HG03103 (cell line): ENCODE measurements around the gene FSTL3.
"Not testable (repeated sequence)": the region's sequence is repeated elsewhere in the genome, so short reads cannot be mapped to it uniquely, and the experiment has no call there.

Experiments used
- ATAC-seq: cut with Tn5 transposase; IDR thresholded peaks from one replicate; pipeline ENCODE4 v1.9.1; 2021; ENCODE audit warnings: low read depth; ENCODE audit not compliant: unreplicated experiment

The FSTL3 gene

DNA sequence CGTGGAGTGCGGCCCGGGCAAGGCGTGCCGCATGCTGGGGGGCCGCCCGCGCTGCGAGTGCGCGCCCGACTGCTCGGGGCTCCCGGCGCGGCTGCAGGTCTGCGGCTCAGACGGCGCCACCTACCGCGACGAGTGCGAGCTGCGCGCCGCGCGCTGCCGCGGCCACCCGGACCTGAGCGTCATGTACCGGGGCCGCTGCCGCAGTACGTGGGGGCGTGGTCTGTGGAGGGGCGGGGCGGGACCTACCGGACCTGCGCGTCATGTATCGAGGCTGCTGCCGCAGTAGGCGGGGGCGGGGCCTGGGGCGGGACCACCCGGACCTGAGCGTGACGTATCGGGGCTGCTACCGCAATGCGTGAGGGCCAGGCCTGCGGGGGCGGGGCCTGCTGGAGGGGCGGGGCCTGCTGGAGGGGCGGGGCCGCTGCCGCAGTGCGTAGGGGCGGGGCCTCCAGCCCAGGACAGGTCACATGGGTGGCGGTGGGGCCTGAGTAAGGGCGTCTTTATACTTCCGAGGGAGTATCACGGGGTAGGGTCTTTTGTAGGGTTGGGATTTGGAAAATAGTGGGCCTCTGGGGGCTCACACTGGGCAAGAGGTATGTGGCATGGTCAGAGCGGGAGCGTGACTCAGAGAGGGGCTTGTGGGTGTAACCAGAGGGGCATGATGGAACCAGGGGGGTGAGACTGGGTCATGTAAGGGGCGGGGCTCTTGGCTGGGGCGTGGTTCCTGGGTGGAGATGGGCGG is 4.3 kb downstream of the FSTL3 start:
- peak; percentile 56 for ATAC-seq

DNA sequence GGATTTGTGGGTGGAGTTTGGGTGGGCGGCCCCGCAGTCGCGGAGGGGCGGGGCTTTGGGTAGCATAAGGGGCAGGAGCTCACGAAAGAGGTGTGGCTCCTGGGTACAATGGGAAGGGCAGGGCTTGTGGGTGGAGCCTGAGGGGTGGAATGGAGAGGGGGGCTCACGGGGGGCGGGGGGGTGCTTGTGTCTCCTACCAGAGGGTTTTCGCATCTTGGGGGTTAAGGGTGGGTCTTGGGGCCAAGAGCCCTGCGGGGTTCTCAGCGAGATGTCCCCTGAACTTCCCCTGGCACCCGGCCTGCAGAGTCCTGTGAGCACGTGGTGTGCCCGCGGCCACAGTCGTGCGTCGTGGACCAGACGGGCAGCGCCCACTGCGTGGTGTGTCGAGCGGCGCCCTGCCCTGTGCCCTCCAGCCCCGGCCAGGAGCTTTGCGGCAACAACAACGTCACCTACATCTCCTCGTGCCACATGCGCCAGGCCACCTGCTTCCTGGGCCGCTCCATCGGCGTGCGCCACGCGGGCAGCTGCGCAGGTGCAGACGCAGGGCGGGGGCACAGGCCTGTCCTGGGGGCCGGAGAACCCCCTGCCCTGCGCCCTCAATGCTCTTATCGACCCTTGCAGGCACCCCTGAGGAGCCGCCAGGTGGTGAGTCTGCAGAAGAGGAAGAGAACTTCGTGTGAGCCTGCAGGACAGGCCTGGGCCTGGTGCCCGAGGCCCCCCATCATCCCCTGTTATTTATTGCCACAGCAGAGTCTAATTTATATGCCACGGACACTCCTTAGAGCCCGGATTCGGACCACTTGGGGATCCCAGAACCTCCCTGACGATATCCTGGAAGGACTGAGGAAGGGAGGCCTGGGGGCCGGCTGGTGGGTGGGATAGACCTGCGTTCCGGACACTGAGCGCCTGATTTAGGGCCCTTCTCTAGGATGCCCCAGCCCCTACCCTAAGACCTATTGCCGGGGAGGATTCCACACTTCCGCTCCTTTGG is 5.1 kb downstream of the FSTL3 start:
- no peak for ATAC-seq

- ATAC-seq, result no peak
Measured at GRCh38 chr19:682678-683320, 6.6 kb downstream of the FSTL3 start.

DNA sequence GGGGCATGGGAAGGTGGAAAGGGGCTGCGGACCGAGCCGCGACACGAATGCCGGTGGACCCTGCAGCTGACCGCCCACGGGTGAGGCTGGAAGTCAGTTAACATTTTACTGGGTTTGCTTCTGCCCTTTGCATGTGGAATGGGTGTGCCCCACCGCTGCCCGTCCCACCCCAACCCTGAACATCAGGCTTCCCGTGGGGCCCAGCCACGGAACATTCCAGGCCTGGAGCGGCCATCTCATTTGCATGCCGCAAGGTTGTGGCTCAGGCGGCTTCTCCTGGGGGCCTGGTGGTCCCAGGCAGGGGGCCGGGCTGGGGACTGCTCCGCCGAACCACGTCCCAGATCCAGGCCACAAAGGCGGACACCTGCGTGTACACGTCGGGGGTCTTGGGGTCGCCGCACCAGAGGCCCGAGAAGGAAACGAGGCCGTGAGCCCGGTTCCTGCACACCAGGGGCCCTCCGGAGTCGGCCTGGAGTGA is 9.3 kb downstream of the FSTL3 start:
- ATAC-seq, result no peak

- no peak for ATAC-seq
Measured at GRCh38 chr19:686589-687297, 10.6 kb downstream of the FSTL3 start.

GRCh38 chr19:687569-688166 is 11.5 kb downstream of the FSTL3 start:
- no peak for ATAC-seq

DNA sequence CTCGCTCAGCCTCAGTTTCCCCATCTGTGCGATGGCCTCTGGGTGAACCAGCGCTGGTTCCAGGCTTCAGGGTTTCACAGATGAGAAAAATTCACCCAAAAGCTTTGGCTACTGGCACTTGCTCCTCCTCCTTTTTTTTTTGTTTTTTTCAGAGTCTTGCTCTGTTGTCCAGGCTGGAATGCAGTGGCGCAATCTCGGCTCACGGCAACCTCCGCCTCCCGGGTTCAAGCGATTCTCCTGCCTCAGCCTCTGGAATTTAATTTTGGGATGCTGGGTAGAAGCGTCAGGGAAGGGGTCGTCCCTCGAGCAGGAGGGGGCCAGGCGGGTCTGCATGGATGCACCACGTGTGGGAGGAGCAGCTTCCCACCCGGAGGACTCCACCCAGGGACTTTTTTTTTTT is 12.0 kb downstream of the FSTL3 start:
- ATAC-seq, result no peak

DNA sequence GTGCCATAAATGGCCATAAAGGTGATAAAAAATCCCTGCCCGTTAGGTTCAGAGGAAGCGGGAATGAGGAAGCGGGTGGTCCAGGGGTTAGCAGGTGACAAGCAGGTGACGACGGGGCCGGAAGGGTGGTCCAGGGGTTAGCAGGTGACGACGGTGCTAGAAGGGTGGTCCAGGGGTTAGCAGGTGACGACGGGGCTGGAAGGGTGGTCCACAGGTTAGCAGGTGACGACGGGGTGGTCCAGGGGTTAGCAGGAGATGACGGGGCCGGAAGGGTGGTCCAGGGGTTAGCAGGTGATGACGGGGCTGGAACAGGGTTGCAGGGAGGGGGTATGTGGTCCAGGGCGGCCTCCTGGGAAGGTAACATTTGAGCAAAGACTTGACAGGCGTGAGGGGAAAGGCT is 12.8 kb downstream of the FSTL3 start:
- ATAC-seq, result no peak

- ATAC-seq, result no peak
Measured at GRCh38 chr19:690203-690602, 14.0 kb downstream of the FSTL3 start.

DNA sequence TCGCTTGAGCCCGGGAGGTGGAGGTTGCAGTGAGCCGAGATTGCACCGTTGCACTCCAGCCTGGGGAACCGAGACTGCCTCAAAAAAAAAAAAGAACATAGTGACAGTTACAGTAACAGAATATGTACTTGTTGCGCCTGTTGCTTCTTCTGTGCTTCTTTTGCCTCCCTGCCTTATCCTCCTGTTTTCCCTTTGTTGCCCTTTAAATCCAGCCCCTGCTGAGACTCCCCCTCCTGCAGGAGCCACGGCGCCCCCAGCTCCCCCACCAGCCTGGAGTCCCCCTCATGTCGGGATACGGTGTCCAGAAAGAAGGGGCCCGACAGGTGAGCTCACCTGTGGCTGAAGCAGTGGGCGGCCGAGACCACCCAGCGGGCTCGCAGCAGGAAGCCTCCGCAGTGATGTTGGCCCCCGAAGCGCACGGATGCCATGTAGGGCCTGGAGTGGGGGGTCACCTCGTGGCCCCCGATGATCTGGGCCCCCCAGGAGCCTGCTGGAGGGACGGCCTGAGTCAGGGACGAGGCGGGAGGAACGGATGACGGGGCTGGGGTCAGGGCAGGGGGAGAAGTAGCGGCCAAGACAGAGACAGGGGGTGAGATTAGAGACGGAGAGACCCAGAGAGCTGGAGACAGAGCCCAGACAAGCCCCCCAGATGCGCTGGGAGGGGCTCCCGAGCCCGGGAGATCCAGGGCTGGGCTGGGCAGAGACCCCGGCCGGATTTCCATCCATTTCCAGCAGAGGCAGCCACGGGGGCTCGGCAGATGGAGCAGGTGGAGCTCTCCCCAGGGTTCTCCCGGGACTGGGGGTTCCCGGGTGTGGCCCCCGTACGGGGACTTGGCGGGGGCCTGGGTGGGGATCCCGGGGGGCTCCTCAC is 18.5 kb downstream of the FSTL3 start:
- no peak for ATAC-seq

- ATAC-seq, result no peak
Measured at GRCh38 chr19:695352-695949, 19.3 kb downstream of the FSTL3 start, which contains the start of gene PRSS57. Gene PRSS57 (minus strand): TSS chr19:695452. CDS start chr19:695430, 22 bp downstream.

DNA sequence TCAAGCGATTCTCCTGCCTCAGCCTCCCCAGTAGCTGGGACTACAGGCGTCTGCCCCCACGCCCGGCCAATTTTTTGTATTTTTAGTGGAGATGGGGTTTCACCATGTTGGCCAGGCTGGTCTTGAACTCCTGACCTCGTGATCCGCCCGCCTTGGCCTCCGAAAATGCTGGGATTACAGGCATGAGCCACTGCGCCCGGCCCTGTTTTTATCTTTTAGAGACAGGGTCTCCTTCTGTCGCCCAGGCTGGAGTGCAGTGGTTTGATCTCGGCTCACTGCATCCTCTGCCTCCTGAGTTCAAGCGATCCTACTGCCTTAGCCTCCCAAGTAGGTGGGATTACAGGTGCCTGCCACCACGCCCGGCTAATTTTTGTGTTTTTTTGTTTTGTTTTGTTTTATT is 22.3 kb downstream of the FSTL3 start:
- ATAC-seq, result not testable (repeated sequence)

- ATAC-seq, result not testable (repeated sequence)
Measured at GRCh38 chr19:699885-700284, 23.7 kb downstream of the FSTL3 start.

DNA sequence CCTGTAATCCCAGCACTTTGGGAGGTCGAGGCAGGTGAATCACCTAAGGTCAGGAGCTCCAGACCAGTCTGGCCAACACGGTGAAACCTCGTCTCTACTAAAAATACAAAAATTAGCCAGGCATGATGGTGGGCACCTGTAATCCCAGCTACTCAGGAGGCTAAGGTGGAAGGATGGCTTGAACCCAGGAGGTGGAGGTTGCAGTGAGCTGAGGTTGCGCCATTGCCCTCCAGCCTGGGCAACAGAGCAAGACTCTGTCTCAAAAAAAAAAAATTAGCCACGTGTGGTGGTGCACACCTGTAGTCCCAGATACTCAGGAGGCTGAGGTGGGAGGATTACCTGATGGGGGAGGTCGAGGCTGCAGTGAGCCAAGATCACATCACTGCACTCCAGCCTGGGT is 26.7 kb downstream of the FSTL3 start:
- not testable (repeated sequence) for ATAC-seq

- ATAC-seq, result no peak
Measured at GRCh38 chr19:703329-703650, 27.1 kb downstream of the FSTL3 start.

DNA sequence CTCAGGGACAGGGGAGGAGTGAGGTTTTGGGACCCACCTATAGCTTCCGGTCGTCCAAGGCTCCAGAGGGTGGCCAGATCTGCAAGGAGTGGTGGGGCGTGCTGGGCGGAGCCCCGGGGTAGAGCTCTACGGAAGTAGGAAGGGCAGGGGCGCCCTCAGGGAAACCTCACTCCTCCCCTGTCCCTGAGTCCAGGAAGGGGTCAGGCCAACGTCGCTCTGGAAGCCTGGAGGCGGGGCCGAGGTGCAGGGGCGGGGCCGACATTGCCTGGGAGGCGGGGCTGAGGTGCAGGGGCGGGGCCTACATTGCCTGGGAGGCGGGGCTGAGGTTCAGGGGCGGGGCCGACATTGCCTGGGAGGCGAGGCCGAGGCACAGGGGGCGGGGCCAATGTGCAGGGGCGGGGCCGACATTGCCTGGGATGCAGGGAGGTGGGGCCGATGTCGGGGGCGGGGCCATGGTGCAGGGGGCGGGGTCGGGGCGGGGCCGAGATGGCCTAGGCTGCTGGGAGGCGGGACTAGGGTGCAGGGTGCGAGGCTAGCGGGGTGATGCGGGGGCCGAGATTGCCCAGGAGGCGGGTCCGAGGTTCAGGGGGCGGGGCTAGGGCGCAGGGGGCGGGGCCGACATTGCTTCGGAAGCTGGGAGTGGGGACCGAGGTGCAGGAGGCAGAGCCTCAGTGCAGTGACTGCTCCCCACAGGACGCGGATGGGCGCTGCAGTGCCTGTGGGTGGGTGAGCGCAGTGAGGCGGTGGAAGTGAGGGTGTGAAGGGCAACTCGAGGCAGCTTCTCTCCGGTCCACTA is 27.7 kb downstream of the FSTL3 start:
- ATAC-seq, result no peak

- no peak for ATAC-seq
Measured at GRCh38 chr19:704447-704741, 28.2 kb downstream of the FSTL3 start.
